ENCODE measurements around the gene ANKRD35. TPM values are rescaled to one million over a fixed set of nuclear protein-coding genes. Genes with fewer than 3 reads are reported as not detected.
"Not testable (repeated sequence)": the region's sequence is repeated elsewhere in the genome, so short reads cannot be mapped to it uniquely, and the experiment has no call there.

ANKRD35 gene
- total RNA-seq, 2 donors from 2014 or later: 1.8 to 2.4 TPM

DNA sequence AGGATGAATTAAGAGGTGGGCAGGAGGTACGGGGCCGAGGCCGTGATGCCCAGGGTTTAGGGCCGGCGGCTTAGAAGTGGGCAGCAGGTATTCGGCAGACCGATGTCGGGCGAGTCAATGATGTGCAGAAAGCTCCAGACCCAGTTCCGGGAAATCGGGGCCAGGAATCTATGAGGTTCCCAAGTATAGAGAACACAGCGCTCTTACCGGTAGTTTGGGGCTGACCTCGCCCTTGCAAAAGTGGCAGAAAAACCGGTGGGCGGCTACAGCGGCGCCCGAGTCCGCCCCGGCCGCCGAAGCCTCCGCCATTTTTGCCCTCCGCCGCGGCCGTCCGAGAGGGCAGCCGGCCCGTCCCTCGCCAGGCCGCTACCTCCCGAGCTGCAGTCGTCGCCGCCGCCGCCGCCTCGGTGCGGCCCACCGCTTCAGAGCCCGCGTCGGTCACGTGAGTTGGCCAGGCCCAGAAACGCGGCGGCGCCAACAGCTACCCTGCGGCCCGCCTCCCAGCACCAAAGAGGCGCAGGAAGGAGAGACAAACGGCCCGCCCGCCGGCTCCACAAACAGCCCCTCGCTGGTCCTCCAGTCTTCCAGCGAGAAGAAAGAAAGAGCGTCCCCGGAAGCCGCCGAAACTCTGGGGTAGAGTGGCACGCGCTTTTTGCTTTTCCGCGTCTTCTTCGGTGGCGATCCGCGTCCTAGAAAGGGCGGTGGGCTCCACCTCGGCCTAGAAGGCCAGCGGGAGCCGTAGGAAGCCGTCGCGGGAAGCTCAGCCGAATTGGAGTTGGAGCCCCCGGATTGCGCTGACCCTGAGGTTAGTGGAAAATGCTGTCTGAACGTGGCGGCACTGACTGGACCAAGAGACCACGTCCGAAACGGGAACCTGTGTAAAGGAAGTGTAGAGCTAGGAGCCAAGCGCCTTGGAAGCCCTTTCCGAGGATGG is 61.8 kb downstream of the ANKRD35 start, which contains the start of the genes POLR3C and RNF115:
Gene POLR3C, plus strand, starts transcription at position 636 of the 934 bp plus-strand sequence. CDS start 1,577 bp downstream, outside the sequence.
Gene RNF115, minus strand, starts transcription at position 531 of the 934 bp plus-strand sequence. Its CDS starts 222 bp downstream, at position 309.
- Histone ChIP-seq H3K36me3 (peaks cover 32% of the 10 kb centered on the region), H3K9me3 (no peaks in the 10 kb centered on the region), H3K27me3 (no peaks in the 10 kb centered on the region), H3K4me1 (peaks cover 0 to 14% of the 10 kb centered on the region in 2 donors), H3K4me3 (peak within 1 kb of the TSS; percentile 57 to 84), H3K27ac (peak within 1 kb of the TSS; percentile 84 to 96)
- peak; percentile 90 for DNase-seq (ENCODE audit: low spot score)
- TF ChIP-seq, protein P1, sequence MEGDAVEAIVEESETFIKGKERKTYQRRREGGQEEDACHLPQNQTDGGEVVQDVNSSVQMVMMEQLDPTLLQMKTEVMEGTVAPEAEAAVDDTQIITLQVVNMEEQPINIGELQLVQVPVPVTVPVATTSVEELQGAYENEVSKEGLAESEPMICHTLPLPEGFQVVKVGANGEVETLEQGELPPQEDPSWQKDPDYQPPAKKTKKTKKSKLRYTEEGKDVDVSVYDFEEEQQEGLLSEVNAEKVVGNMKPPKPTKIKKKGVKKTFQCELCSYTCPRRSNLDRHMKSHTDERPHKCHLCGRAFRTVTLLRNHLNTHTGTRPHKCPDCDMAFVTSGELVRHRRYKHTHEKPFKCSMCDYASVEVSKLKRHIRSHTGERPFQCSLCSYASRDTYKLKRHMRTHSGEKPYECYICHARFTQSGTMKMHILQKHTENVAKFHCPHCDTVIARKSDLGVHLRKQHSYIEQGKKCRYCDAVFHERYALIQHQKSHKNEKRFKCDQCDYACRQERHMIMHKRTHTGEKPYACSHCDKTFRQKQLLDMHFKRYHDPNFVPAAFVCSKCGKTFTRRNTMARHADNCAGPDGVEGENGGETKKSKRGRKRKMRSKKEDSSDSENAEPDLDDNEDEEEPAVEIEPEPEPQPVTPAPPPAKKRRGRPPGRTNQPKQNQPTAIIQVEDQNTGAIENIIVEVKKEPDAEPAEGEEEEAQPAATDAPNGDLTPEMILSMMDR (IDR thresholded peaks at IDR 0.05): no peak

DNA sequence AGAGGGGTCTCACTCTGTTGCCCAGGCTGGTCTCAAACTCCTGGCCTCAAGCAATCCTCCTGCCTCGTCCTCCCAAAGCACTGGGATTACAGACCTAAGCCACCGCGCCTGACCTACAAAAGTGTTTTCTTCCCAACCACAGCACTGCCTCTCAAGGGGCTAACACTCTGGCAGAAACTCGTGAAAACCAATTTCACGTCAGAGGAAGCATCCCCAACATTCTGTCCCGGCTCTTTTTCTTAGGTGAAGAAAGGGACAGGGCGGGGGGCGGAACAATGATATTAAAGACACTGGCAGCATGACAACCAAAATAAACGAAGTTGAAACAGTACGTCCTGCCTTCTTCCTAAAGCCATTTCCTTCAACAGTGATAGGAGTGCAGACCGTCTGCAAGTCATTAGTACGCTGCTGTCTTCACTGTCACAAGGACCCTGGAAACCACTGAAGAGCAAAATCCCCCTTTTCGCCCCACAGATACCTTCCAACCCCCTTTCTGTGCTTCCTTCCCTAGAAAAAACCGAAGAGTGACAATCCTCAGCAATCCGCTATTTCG is 62.8 kb downstream of the ANKRD35 start:
- H3K9me3 ChIP-seq; H3K27me3 ChIP-seq; DNase-seq (ENCODE audit: low spot score); H3K4me3 ChIP-seq: not testable (repeated sequence)
- H3K4me1 ChIP-seq: peaks cover 0 to 14% of the 10 kb centered on the region in 2 donors
- H3K27ac ChIP-seq: peak overlapping the region in 1 of 2 donors; percentile 84
- H3K36me3 ChIP-seq: peaks cover 22% of the 10 kb centered on the region

DNA sequence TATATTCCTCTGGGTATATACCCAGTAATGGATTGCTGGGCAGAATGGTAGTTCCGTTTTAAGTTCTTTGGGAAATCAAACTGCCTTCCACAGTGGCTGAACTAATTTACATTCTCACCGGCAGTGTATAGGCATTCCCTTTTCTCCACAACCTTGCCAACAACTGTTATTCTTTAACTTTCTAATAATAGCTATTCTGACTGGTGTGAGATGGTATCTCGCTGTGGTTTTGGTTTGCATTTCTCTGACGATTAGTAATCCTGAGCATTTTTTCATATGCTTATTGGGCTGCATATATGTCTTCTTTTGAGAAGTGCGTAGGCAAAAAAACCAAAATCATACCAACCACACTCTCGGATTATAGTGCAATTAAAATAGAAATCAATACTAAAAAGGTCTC is 67.6 kb downstream of the ANKRD35 start:
- H3K36me3 ChIP-seq; H3K9me3 ChIP-seq; H3K4me3 ChIP-seq; H3K27me3 ChIP-seq; DNase-seq (ENCODE audit: low spot score); H3K27ac ChIP-seq; H3K4me1 ChIP-seq: not testable (repeated sequence)

Small RNAs within 50 kb of the gene (microRNA-seq; reads per million reads assigned to microRNA genes)
- 0.71 reads per million in 2 donors for gene MIR6736 (ENCODE audit: borderline number of aligned reads in 2 of 2, borderline replicate concordance in 1 of 2)

Other genes starting within 250 kb of the ANKRD35 start
- gene PDZK1, start 178.5 kb downstream of the ANKRD35 start, total RNA-seq: under 1 TPM; 0.30 to 0.35 TPM
- gene CD160, start 166.4 kb downstream of the ANKRD35 start, total RNA-seq: not detected
- gene RNF115, start 61.8 kb downstream of the ANKRD35 start, total RNA-seq: 10 to 100 TPM; 42.8 to 44.6 TPM
- 10 to 100 TPM; 16.0 to 19.5 TPM for gene POLR3C, start 61.7 kb downstream of the ANKRD35 start, total RNA-seq
- 10 to 100 TPM in 1 of 2 donors, 1 to 10 TPM in 1; 3.2 to 10.5 TPM for gene NUDT17, start 40.2 kb downstream of the ANKRD35 start, total RNA-seq
- gene PIAS3, start 26.8 kb downstream of the ANKRD35 start, total RNA-seq: 10 to 100 TPM; 11.4 to 18.0 TPM
- gene ITGA10, start 24.2 kb upstream of the ANKRD35 start, total RNA-seq: 10 to 100 TPM in 1 of 2 donors, 1 to 10 TPM in 1; 5.4 to 21.6 TPM
- gene PEX11B, start 32.9 kb upstream of the ANKRD35 start, total RNA-seq: 10 to 100 TPM; 20.1 to 21.2 TPM
- gene RBM8A, start 41.6 kb upstream of the ANKRD35 start, total RNA-seq: 10 to 100 TPM; 75.2 to 91.1 TPM
- 10 to 100 TPM; 26.6 to 36.6 TPM for gene LIX1L, start 72.2 kb upstream of the ANKRD35 start, total RNA-seq
- gene ANKRD34A, start 78.7 kb upstream of the ANKRD35 start, total RNA-seq: 1 to 10 TPM; 1.5 to 3.4 TPM
- 10 to 100 TPM; 36.4 to 45.2 TPM for gene POLR3GL, start 78.8 kb upstream of the ANKRD35 start, total RNA-seq
- 1,000 to 10,000 TPM in 1 of 2 donors, 100 to 1,000 TPM in 1; 898 to 1,186 TPM for gene TXNIP, start 110.7 kb upstream of the ANKRD35 start, total RNA-seq
- gene HJV, start 135.9 kb upstream of the ANKRD35 start, total RNA-seq: 100 to 1,000 TPM in 1 of 2 donors, 10 to 100 TPM in 1; 73.3 to 153 TPM